Loucy (cell line): ENCODE data around the gene HPSE2.

Source experiments
- H2AFZ ChIP-seq: fragments of 200-600 bp; sonication (generic); 2 replicates; pipeline ENCODE4 v1.6.0; 2016; ENCODE audit warnings: antibody characterized with exemption, mild to moderate bottlenecking, low read length, moderate library complexity
- H3F3A ChIP-seq: fragments of 200-600 bp; 2 replicates; pipeline ENCODE4 v1.6.0; 2016; ENCODE audit warnings: antibody characterized with exemption, low read depth, mild to moderate bottlenecking
- H3K27me3 ChIP-seq: fragments of 200-600 bp; sonication (generic); 2 replicates; pipeline ENCODE4 v1.6.1; 2014; ENCODE audit warnings: low read length, mild to moderate bottlenecking; ENCODE audit not compliant: insufficient read depth, poor library complexity, severe bottlenecking
- H3K36me3 ChIP-seq: fragments of 200-600 bp; sonication (generic); 2 replicates; pipeline ENCODE4 v1.6.1; 2016; ENCODE audit warnings: low read length; ENCODE audit not compliant: insufficient read depth
- H3K4me1 ChIP-seq: fragments of 200-600 bp; sonication (generic); 2 replicates; pipeline ENCODE4 v1.5.1; 2014; ENCODE audit warnings: low read length, mild to moderate bottlenecking; ENCODE audit not compliant: insufficient read depth, poor library complexity, severe bottlenecking
- H3K4me2 ChIP-seq: fragments of 200-600 bp; sonication (generic); 2 replicates; pipeline ENCODE4 v1.6.0; 2014; ENCODE audit warnings: antibody characterized with exemption, low read length, low read depth, mild to moderate bottlenecking; ENCODE audit not compliant: poor library complexity, severe bottlenecking
- H3K4me3 ChIP-seq: fragments of 200-600 bp; sonication (generic); 2 replicates; pipeline ENCODE4 v1.5.1; 2014; ENCODE audit warnings: low read length, mild to moderate bottlenecking, mixed read lengths; ENCODE audit not compliant: poor library complexity, severe bottlenecking
- H3K79me2 ChIP-seq: fragments of 200-600 bp; sonication (generic); 2 replicates; pipeline ENCODE4 v1.6.1; 2014; ENCODE audit warnings: low read length; ENCODE audit not compliant: insufficient read depth
- H3K9ac ChIP-seq: fragments of 200-600 bp; sonication (generic); 2 replicates; pipeline ENCODE4 v1.6.0; 2014; ENCODE audit warnings: mild to moderate bottlenecking, low read depth, low read length, moderate library complexity; ENCODE audit not compliant: poor library complexity, severe bottlenecking
- H3K9me2 ChIP-seq: fragments of 200-600 bp; sonication (generic); replicated peaks from 2 replicates; pipeline ENCODE4 v1.6.1; 2016; ENCODE audit warnings: low read depth, low read length, mixed read lengths
- H3K9me3 ChIP-seq: fragments of 200-600 bp; sonication (generic); 2 replicates; pipeline ENCODE4 v1.6.1; 2014; ENCODE audit warnings: mild to moderate bottlenecking, antibody characterized with exemption, low read length, low read depth; ENCODE audit not compliant: insufficient read depth
- H4K20me1 ChIP-seq: fragments of 200-600 bp; sonication (generic); 2 replicates; pipeline ENCODE4 v1.6.0; 2014; ENCODE audit warnings: antibody characterized with exemption, low read length, mild to moderate bottlenecking; ENCODE audit not compliant: insufficient read depth, poor library complexity, severe bottlenecking
- EZH2phosphoT487 ChIP-seq: fragments of 200-600 bp; IDR thresholded peaks from 2 replicates; pipeline ENCODE4 v1.6.1; 2018; ENCODE audit warnings: antibody characterized with exemption, mild to moderate bottlenecking, moderate library complexity, borderline replicate concordance
- TF ChIP-seq, protein P1 (sequence below): fragments of 200-600 bp; sonication (generic); conservative IDR thresholded peaks from 2 replicates; pipeline ENCODE4 v1.5.1; 2014; ENCODE audit warnings: mild to moderate bottlenecking, antibody characterized with exemption, low read length

Gene HPSE2

DNA sequence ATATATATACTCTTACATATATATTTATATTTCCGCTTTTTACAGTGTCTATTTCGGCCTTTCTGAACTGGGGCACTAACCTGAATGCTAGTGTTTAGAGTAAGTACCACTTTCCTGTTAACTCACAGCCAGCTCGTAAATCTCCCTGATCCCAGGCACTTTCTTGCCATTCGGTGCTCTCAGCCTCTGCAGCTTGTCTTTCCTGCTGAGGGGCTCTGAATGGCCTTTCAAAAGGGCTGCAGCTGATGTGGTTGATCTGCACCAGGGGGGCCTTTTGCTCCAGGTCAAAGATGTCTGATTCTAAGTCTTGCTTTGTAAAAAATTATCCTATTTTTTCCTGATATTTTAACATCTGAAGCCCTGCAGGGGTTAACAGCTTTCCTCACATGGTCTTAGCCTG, 763.5 kb downstream of the HPSE2 start:
- Histone ChIP-seq H3K4me3 (no peak overlapping the region), H3K27me3 (no peaks in the 10 kb centered on the region), H3K36me3 (no peaks in the 10 kb centered on the region), H2AFZ (no peak overlapping the region), H3K79me2 (no peaks in the 10 kb centered on the region), H3K9me3 (no peaks in the 10 kb centered on the region), H3K4me2 (no peak overlapping the region), H3K4me1 (peaks cover 11% of the 10 kb centered on the region), H3K9me2 (no peaks in the 10 kb centered on the region), H4K20me1 (no peaks in the 10 kb centered on the region), H3F3A (no peaks in the 10 kb centered on the region), H3K9ac (no peak overlapping the region)
- TF ChIP-seq, protein P1, sequence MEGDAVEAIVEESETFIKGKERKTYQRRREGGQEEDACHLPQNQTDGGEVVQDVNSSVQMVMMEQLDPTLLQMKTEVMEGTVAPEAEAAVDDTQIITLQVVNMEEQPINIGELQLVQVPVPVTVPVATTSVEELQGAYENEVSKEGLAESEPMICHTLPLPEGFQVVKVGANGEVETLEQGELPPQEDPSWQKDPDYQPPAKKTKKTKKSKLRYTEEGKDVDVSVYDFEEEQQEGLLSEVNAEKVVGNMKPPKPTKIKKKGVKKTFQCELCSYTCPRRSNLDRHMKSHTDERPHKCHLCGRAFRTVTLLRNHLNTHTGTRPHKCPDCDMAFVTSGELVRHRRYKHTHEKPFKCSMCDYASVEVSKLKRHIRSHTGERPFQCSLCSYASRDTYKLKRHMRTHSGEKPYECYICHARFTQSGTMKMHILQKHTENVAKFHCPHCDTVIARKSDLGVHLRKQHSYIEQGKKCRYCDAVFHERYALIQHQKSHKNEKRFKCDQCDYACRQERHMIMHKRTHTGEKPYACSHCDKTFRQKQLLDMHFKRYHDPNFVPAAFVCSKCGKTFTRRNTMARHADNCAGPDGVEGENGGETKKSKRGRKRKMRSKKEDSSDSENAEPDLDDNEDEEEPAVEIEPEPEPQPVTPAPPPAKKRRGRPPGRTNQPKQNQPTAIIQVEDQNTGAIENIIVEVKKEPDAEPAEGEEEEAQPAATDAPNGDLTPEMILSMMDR: no peak
- TF ChIP-seq EZH2phosphoT487: no peak

DNA sequence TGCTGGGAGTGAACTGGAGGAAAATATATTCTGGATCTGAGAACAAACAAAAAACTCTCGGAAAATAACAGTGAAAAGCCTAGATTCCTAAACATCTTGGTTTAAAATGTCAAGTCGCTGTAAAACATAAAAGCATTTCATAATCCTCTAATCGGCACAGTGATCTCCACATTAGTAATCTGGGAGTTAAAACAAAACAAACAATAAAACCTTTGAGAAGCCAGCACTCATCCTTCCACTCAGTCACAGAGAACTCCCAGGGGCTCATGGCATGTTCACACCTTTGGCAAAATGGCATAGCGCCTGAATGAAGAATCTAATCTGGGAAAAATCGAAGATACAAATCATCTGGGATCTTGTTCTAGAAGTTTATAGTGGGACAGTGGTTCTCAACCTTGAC, 764.8 kb downstream of the HPSE2 start:
- H3K9ac ChIP-seq: no peak overlapping the region
- no peak overlapping the region for H3K4me3 ChIP-seq
- H3K36me3 ChIP-seq: no peaks in the 10 kb centered on the region
- no peak overlapping the region for H2AFZ ChIP-seq
- H3K9me2 ChIP-seq: no peaks in the 10 kb centered on the region
- no peak for TF ChIP-seq EZH2phosphoT487
- TF ChIP-seq, protein P1: no peak
- no peak overlapping the region for H3K4me2 ChIP-seq
- no peaks in the 10 kb centered on the region for H4K20me1 ChIP-seq
- H3K4me1 ChIP-seq: peaks cover 11% of the 10 kb centered on the region
- no peaks in the 10 kb centered on the region for H3K9me3 ChIP-seq
- H3K27me3 ChIP-seq: no peaks in the 10 kb centered on the region
- H3K79me2 ChIP-seq: no peaks in the 10 kb centered on the region
- H3F3A ChIP-seq: no peaks in the 10 kb centered on the region

DNA sequence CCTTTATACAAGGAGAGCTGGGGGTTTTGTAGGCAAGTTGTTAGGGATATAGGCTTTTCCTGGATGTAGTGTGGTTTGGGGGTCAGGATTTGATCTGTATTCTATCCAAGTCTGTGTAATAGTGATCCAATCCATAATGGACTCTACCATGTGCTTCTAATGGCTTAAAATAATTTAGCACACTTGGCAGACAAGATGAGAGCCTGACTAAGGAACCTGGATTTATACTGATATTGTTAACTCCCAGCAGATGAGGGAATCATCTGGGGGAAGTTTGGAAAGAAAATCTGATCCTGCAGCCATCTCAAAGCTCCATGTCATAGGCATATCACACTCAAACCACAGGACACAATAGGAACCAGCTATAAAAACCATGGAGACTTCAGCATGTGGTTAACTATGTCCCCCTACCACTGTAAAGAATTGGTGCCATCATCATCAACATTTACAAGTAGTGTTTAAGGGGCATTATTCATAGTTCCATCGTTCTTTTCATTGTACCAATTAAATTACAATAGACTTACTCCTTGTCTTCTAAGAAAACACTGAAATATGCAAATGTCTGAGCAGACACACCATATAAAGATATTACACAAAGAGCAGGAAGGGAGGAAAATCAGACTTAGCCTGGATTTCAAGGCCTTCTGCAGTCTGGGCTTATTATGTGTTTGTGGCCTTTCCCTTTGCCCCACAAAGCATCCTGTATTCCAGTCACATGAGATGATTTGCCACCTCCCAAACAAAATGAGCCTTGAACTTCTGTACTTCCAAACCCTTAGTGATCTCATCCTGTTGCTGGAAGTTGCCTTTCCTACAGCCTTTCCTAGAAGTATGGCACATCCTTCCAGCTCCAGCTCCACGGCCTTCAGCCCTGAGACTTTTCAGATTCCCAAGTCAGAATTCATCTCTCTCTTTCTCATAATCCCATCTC, 766.4 kb downstream of the HPSE2 start:
- Histone ChIP-seq H3K36me3 (no peaks in the 10 kb centered on the region), H4K20me1 (no peaks in the 10 kb centered on the region), H3F3A (no peaks in the 10 kb centered on the region), H3K4me3 (no peak overlapping the region), H3K9me3 (no peaks in the 10 kb centered on the region), H3K27me3 (no peaks in the 10 kb centered on the region), H3K4me1 (peaks cover 11% of the 10 kb centered on the region), H3K79me2 (no peaks in the 10 kb centered on the region), H3K4me2 (no peak overlapping the region), H3K9me2 (no peaks in the 10 kb centered on the region), H3K9ac (no peak overlapping the region), H2AFZ (no peak overlapping the region)
- TF ChIP-seq, protein P1: no peak
- TF ChIP-seq EZH2phosphoT487: no peak
